NCI-H446 (cell line): Measurements from ENCODE around the gene WDR19.

Source experiments
- DNase-seq, 2 experiments: peaks; one replicate each; lab custom pipeline; 2025; lab: John Stamatoyannopoulos, UW

Gene WDR19

DNA sequence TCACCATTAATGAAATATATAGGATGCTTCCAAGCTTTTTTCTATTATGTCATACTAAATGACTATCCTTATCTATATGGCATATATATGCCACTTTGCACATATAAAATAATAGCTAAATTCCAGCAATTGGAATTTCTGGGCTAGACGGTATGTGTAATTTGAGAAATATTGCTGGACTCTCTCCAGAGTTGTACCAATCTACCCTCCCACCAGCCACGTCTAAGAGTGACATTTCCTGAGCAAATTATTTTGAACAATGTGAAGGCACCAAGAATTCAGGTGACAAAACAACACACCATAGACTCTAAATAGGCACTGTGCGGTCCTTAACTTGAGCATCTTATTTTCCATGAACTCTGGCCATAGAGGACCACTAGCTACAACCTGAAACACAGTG is 121.5 kb downstream of the WDR19 start:
- no peak for DNase-seq

DNA sequence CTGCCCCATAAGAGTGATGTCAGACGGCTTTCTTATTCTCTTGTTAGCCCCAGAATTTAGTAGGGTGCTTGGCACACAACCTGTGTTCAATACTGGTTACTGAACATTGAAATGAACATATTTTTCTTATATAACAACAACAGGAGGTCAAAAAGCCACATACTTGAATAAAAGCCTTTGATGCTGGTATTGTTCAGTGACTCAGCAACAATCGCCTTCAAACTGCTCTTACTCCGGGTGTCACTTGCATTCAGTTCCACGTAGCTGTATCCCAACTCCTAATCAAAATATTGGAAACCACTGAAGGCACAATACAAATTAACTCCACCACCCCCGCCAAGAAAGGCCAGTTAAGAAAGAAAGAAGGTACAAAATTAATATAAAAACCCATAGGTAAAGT is 122.3 kb downstream of the WDR19 start:
- DNase-seq = no peak

DNA sequence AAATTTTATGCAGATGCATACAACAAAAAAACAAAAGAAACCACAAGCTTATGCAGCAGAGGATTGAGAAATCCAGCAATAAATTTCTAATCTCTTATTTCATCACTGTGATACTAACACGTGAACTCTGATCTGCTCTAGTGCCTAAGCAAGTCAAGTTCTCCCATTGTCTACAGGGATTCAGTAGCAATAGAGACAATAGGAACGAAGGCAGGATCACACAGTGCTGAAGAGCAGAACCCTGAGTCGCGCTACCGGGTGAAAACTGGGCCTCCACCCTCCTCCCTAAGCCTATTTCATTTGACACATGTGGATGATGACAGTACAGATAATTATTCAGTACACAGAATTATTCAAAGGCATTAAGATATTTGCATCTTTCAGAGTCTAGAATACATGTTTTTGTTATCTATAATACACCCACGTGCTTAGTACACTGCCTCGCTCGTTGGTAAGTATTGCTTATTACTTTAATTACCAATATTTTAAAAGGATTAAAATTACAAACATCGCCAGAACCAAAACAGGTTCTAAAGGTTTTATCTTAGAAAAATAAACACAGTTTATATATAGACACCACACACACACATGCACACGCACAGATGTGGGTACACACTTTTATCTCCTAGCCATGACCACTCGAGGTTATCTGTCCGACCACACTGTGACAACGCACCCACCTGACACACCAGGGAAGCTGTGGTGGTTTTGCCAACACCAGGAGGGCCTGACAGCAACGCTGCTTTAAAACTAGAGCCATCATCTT is 123.8 kb downstream of the WDR19 start:
- no peak for DNase-seq

- peak in 1 of 2 experiments; percentile 68 for DNase-seq
Observed at GRCh38 chr4:39308611-39309010, 126.3 kb downstream of the WDR19 start.

DNA sequence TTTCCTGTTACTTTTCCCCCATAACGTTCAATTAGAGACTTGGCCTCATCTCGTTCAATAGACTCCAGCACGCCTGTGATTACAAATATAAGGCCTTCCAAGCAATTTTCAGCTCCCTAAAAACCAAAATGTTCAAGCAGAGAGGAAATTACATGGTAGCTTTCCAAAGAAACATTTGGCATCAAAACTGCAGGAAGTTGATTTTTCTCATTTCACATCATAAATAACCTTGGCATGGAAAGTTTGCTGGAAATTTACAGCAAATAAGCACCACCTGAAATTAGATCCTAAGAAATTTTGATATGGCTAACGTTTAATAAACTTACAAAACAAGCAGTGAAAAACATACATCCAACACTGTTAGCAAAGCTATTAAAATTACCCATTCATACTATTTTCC is 130.5 kb downstream of the WDR19 start:
- DNase-seq = no peak

GRCh38 chr4:39319676-39320075 is 137.3 kb downstream of the WDR19 start:
- no peak for DNase-seq

GRCh38 chr4:39320381-39321115 is 138.2 kb downstream of the WDR19 start:
- no peak for DNase-seq

- no peak for DNase-seq
Observed at GRCh38 chr4:39323821-39324220, 141.5 kb downstream of the WDR19 start.

DNA sequence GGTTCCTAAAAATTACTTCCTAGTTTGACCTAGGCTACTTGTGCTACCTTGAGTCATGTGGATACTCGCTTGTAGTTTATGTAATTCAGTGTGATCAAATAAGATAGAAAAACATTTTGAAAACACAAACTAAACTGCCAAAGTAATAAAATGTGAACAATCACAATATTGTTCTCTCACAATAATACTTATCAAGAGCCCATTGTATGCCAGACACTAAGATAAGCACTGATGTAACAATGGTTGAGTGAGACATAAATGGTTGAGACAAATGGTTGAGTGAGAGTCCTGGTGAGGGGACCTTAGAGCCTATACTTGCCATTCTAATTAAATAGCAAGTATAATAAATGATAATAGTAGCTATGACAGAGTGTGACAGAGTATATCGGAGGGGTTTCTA is 142.1 kb downstream of the WDR19 start:
- no peak for DNase-seq

DNA sequence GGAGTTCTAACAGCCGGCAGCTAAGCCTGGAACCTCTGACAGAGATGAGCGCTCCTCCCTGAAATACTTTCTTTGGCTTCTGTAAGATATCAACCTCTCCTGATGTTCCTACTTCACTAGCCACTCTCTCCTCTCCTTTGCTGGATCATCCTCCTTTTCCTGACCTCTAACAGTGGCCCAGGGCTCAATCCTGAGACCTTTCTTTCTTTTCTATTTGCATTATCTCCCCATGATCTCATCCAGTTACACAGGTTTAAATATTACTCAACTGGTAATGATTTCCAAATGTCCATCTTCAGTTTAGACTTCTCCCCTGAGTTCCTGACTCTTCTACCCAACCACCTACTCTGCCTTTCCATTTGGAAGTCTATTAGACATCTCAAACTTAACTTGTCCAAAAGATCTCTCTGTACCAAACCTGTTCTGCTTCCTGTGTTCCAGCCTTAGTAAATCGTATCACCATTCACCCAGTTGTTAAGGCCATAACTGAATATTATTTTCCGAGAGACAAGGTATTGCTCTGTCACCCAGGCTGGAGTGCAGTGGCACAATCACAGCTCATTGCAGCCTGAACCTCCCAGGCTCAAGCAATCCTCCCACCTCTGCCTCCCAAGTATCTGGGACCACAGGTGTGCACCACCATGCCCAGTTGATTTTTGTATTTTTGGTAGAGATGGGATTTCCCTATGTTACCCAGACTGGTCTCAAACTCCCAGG is 142.7 kb downstream of the WDR19 start:
- DNase-seq = no peak

DNA sequence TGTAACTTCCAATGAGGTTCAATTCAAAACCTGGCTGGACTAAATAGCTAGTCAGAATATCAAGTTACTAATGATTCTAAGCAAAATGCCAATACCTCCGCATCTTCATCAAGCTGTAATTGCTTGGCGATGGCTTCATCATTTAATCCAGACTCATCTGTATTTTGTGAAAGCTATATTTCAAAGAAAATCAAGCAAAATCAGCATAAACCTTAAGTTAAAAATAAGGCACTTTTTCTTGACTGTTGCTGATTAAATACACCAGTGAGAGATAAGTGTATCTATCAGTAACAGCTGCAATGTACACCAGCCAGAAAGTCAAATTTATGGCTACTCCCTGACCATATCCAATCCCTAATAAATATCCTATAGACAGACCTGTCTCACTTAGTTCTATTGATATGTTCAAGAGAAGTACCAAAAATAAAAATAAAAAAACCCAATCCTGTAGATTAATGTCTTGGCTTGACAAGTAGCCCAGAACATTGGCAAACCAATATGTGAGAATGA is 144.2 kb downstream of the WDR19 start:
- DNase-seq = no peak

- DNase-seq = no peak
Observed at GRCh38 chr4:39330353-39330752, 148.0 kb downstream of the WDR19 start.

DNA sequence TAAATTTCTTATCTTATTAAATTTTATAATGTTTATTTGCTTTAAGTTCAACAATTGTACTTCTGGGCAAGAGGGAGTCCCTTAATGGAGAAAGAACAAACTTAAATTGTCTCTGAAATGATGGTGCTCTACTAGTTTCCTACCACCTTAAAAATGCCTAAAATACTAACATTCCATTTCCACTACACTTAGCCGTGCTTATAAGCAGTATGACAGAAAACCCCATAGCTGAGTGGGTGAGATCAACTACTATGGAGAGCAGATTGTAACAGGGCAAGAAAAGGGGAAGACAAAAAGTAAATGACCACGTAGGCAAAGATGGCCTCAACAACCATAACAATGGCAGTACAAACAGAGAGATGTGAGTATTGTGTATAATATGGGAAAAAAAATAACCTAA is 148.9 kb downstream of the WDR19 start:
- DNase-seq = no peak
